SK-N-MC (cell line): ENCODE results near the gene TMEM185B.

Experiments
- DNase-seq: peaks from one replicate; pipeline ENCODE4 v3.0.0-alpha.2; 2011; ENCODE audit warnings: low read depth, low spot score
- H3K27ac ChIP-seq: fragments of 200-600 bp; sonication (generic); 2 replicates; pipeline ENCODE4 v1.5.1; 2016; ENCODE audit warnings: mixed run types
- H3K36me3 ChIP-seq: fragments of 200-600 bp; sonication (generic); 2 replicates; pipeline ENCODE4 v1.6.1; 2017; ENCODE audit warnings: antibody characterized with exemption, low read length, mixed read lengths; ENCODE audit not compliant: insufficient read depth
- H3K4me3 ChIP-seq: fragments of 200-600 bp; sonication (generic); 2 replicates; pipeline ENCODE4 v1.5.1; 2016
- H3K9ac ChIP-seq: fragments of 200-600 bp; sonication (generic); 2 replicates; pipeline ENCODE4 v1.8.0; 2017; ENCODE audit warnings: mixed run types, mixed read lengths; ENCODE audit not compliant: insufficient read length
- H3K9me3 ChIP-seq: fragments of 200-600 bp; sonication (generic); 2 replicates; pipeline ENCODE4 v1.6.1; 2017; ENCODE audit warnings: low read depth, mild to moderate bottlenecking, antibody characterized with exemption, low read length, moderate library complexity, mixed read lengths
- EZH2 ChIP-seq: fragments of 200-600 bp; sonication (generic); IDR thresholded peaks from one replicate; pipeline ENCODE4 v1.6.1; 2017; ENCODE audit warnings: antibody characterized with exemption
- FOXP2 ChIP-seq: optimal IDR thresholded peaks from 2 replicates; pipeline ENCODE3; 2011; ENCODE audit warnings: mild to moderate bottlenecking, moderate library complexity; ENCODE audit not compliant: insufficient read depth; ENCODE audit errors: extremely low read length, control extremely low read depth
- POLR2AphosphoS5 ChIP-seq: IDR thresholded peaks from 2 replicates; pipeline ENCODE4 v1.6.1; 2012; ENCODE audit warnings: mild to moderate bottlenecking, low read depth, low read length, borderline replicate concordance

TMEM185B gene

DNA sequence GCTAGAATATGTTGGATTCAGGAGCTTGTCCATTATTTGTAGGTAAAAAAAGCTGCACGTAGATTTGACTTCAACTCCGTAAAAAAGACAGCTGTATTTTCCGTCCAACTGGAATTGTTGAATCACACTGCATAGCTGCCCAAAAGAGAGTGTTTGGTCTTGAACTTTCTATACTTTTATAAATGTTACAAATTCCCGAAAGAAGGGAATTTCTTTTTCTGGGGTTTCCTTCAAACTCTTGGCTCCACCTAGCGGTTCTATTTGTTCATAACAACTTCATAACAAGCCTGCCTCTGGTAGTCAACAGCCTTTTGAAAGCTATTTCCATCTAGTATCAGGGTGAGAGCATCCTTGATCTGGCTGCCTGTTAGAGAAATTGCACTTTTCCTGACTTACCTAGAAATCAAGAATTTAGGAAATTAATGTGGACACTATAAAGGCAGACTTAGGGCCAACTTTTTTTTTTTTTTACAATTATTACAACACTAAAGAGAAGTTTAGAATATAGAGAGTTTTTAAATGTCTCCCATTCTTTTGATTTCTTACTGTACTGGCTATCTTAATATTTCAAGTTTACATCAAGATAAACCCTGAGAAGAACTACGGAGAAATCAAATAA is 48.1 kb downstream of the TMEM185B start:
- H3K9me3 ChIP-seq, result no peaks in the 10 kb centered on the region
- H3K36me3 ChIP-seq, result no peaks in the 10 kb centered on the region
- no peak overlapping the region for H3K27ac ChIP-seq
- DNase-seq, result peak; percentile 39
- H3K9ac ChIP-seq, result no peak overlapping the region
- no peak for TF ChIP-seq POLR2AphosphoS5
- TF ChIP-seq FOXP2, result no peak
- TF ChIP-seq EZH2, result no peak
- H3K4me3 ChIP-seq, result no peak overlapping the region
